Measurements from ENCODE around the gene SLC1A2.

Gene SLC1A2

GRCh38 chr11:35347921-35348331, 71.4 kb downstream of the SLC1A2 start:
- no peak for DNase-seq

- no peak for DNase-seq
Observed at GRCh38 chr11:35347173-35347878, 72.0 kb downstream of the SLC1A2 start.

- no peak for DNase-seq
Observed at GRCh38 chr11:35346472-35347156, 72.7 kb downstream of the SLC1A2 start.

GRCh38 chr11:35344681-35345574, 74.4 kb downstream of the SLC1A2 start:
- DNase-seq = no peak

GRCh38 chr11:35343033-35343598, 76.2 kb downstream of the SLC1A2 start:
- DNase-seq = peak; percentile 73

GRCh38 chr11:35340715-35341114, 78.6 kb downstream of the SLC1A2 start:
- no peak for DNase-seq

- no peak for DNase-seq
Observed at GRCh38 chr11:35340071-35340470, 79.3 kb downstream of the SLC1A2 start.

GRCh38 chr11:35338921-35339320, 80.4 kb downstream of the SLC1A2 start:
- no peak for DNase-seq

GRCh38 chr11:35337914-35338305, 81.4 kb downstream of the SLC1A2 start:
- no peak for DNase-seq

GRCh38 chr11:35337136-35337913, 82.0 kb downstream of the SLC1A2 start:
- peak; percentile 77 for DNase-seq

- no peak for DNase-seq
Observed at GRCh38 chr11:35336726-35337125, 82.6 kb downstream of the SLC1A2 start.

GRCh38 chr11:35335226-35335625, 84.1 kb downstream of the SLC1A2 start:
- no peak for DNase-seq

- DNase-seq = peak; percentile 12
Observed at GRCh38 chr11:35334385-35335090, 84.8 kb downstream of the SLC1A2 start.

- DNase-seq = no peak
Observed at GRCh38 chr11:35332524-35332923, 86.8 kb downstream of the SLC1A2 start.

- DNase-seq = peak; percentile 14
Observed at GRCh38 chr11:35330931-35331330, 88.4 kb downstream of the SLC1A2 start.

- no peak for DNase-seq
Observed at GRCh38 chr11:35330156-35330889, 89.0 kb downstream of the SLC1A2 start.

- no peak for DNase-seq
Observed at GRCh38 chr11:35327829-35328228, 91.5 kb downstream of the SLC1A2 start.

- no peak for DNase-seq
Observed at GRCh38 chr11:35326266-35326879, 93.0 kb downstream of the SLC1A2 start.

GRCh38 chr11:35324981-35325380, 94.4 kb downstream of the SLC1A2 start:
- no peak for DNase-seq

GRCh38 chr11:35324183-35324886, 95.0 kb downstream of the SLC1A2 start:
- DNase-seq = no peak
